DND-41 (cell line): Measurements from ENCODE around the gene NUTM2A.
"Not testable (repeated sequence)": the region's sequence is repeated elsewhere in the genome, so short reads cannot be mapped to it uniquely, and the experiment has no call there.

Experiments used
- EZH2 ChIP-seq: IDR thresholded peaks from 3 replicates; pipeline ENCODE4 v1.6.1; 2012; ENCODE audit warnings: borderline replicate concordance, low read depth, mild to moderate bottlenecking, moderate library complexity, low read length, inconsistent platforms; ENCODE audit not compliant: severe bottlenecking
- TF ChIP-seq, protein P1 (sequence below): IDR thresholded peaks from 2 replicates; pipeline ENCODE4 v1.5.1; 2012; ENCODE audit warnings: borderline replicate concordance, low read length, moderate library complexity, mild to moderate bottlenecking; ENCODE audit not compliant: poor library complexity, severe bottlenecking; ENCODE audit errors: extremely low read depth

- TF ChIP-seq, protein P1, sequence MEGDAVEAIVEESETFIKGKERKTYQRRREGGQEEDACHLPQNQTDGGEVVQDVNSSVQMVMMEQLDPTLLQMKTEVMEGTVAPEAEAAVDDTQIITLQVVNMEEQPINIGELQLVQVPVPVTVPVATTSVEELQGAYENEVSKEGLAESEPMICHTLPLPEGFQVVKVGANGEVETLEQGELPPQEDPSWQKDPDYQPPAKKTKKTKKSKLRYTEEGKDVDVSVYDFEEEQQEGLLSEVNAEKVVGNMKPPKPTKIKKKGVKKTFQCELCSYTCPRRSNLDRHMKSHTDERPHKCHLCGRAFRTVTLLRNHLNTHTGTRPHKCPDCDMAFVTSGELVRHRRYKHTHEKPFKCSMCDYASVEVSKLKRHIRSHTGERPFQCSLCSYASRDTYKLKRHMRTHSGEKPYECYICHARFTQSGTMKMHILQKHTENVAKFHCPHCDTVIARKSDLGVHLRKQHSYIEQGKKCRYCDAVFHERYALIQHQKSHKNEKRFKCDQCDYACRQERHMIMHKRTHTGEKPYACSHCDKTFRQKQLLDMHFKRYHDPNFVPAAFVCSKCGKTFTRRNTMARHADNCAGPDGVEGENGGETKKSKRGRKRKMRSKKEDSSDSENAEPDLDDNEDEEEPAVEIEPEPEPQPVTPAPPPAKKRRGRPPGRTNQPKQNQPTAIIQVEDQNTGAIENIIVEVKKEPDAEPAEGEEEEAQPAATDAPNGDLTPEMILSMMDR, result not testable (repeated sequence)
- TF ChIP-seq EZH2, result not testable (repeated sequence)
Observed at GRCh38 chr10:87228247-87228646, 3.0 kb downstream of the NUTM2A start.
